Measurements from ENCODE around the gene TPGS1.

Gene TPGS1

DNA sequence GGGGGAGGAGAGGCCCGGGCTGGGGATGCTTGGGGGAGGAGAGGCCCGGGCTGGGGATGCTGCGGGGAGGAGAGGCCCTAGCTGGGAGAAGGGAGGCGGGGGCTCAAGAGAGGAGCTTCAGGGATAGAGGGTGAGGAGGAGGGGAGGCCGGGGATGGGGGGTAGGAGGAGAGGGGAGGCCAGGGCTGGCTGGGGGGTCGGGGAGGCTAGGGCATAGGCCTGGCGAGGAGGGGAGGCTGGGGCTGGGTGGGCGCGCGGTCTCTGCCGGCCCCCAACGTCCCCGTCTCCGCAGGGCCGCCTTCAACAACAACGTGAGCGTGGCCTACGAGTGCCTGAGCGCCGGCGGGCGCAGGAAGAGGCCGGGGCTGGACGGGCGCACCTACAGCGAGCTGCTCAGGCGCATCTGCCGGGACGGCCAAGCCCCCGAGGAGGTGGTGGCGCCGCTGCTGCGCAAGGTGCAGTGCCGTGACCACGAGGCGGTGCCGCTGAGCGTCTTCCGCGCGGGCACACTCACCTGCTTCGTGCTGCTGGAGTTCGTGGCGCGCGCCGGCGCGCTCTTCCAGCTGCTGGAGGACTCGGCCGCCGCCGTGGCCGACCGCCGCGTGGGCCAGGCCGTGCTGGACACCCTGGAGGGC is 11.4 kb downstream of the TPGS1 start:
- no peak for DNase-seq (ENCODE audit: low read depth in 2 of 2)

GRCh38 chr19:519449-519865 is 12.2 kb downstream of the TPGS1 start:
- no peak for DNase-seq (ENCODE audit: low read depth in 2 of 2)

GRCh38 chr19:522726-523125 is 15.4 kb downstream of the TPGS1 start:
- DNase-seq (ENCODE audit: low read depth in 2 of 2) = no peak

GRCh38 chr19:524062-524674 is 16.9 kb downstream of the TPGS1 start:
- no peak for DNase-seq (ENCODE audit: low read depth in 2 of 2)

DNA sequence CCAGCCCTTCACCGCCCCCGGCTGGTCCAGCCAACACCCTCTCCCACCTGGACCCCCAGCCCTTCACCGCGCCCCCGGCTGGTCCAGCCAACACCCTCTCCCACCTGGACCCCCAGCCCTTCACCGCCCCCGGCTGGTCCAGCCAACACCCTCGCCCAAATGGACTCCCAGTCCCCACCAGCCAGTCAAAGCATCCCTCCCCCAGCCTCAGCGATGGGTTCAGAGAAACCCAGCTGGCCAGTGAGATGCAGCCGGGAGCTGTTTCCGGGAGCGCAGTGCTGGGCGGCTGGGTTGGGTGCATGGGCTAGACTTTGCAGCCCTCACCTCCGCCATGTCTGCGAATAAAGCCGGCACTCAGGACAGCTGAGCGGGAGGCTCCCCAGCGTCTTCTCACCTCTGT is 17.7 kb downstream of the TPGS1 start:
- no peak for DNase-seq (ENCODE audit: low read depth in 2 of 2)

GRCh38 chr19:525857-526419 is 18.6 kb downstream of the TPGS1 start:
- no peak for DNase-seq (ENCODE audit: low read depth in 2 of 2)

- no peak for DNase-seq (ENCODE audit: low read depth in 2 of 2)
These were observed 23.1 kb downstream of the TPGS1 start for GRCh38 chr19:530134-531008.

- peak; percentile 80 to 82 for DNase-seq (ENCODE audit: low read depth in 2 of 2)
These were observed 23.9 kb downstream of the TPGS1 start for GRCh38 chr19:531009-531752.

GRCh38 chr19:531753-532560 is 24.7 kb downstream of the TPGS1 start, which contains the start of gene CDC34:
Gene CDC34 (plus strand): TSS chr19:531760. CDS start chr19:531932, 172 bp downstream.
- DNase-seq (ENCODE audit: low read depth in 2 of 2) = no peak

DNA sequence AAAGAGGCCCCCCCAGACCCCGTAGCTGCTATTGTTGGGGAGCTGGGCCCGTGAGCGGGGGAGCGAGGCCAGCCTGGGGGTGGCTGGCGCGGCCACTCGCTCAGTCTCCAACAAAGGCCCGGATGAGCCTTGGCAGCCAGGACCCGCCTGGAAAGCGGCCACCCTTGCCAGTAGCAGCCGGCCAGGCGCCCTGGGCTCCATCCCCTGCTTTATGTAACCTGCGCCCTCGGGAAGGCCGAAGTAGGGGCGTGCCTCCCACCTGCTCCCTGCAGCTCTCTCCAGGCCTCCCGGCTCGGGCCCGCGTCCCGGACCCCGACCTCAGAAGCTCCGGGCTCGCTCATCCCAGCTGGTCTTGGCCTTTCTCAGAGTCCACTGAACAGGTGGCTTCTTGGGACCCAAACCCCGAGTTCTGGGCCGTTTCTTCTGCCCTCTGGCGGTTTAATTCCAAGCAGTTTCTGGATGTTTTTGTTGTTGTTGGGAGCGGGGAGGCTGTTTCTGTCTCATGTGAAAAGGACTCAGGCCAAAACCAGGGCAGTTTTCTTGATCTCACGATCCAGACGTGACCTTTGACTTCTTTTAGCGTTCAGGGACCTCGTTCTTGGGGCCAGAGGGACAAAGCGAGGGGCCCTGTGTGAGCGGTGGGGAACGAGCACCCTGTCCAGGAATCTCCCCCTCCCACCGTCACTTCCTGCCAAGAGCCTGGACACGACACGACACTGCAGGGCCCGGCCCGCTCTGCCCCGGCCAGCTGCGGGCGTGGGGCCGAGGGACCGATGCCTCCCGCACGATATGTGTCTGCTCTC is 25.5 kb downstream of the TPGS1 start:
- no peak for DNase-seq (ENCODE audit: low read depth in 2 of 2)

DNA sequence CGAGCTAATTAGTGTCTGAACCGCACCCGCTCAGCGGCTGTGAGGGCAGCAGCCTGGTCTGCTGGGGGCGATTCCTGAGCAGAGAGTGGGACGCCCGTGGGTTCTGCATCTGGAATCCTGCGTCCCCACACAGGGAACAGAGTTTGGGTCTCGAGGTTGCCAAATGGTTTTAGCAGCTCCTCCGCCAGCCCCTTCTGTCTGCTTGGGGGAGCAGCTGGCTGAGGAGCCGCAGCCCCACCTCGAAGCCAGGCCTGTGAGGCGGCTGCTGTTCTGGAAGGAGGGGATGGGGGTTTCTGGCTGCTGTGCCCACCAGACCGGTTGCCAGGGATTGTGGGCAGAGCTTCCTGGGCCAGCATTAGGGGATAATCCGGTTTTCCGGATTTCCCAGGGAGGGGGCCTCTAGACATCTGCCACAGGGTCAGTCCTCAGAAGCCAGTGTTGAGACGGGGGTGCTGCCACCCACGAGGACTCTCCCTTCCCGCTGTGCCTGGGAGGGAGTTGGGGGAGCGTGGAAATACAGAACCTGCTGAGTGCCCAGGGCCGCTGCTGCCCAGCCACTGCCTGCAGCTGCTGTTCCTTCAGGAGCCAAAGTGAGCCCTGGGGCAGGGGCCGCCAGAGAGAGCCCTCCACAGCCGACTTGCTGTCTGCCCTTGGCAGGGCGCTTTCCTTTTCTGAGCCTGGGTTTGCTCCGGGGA is 26.2 kb downstream of the TPGS1 start:
- no peak for DNase-seq (ENCODE audit: low read depth in 2 of 2)

- no peak for DNase-seq (ENCODE audit: low read depth in 2 of 2)
These were observed 26.8 kb downstream of the TPGS1 start for GRCh38 chr19:534088-534487.

- DNase-seq (ENCODE audit: low read depth in 2 of 2) = no peak
These were observed 27.9 kb downstream of the TPGS1 start for GRCh38 chr19:535017-535835.

DNA sequence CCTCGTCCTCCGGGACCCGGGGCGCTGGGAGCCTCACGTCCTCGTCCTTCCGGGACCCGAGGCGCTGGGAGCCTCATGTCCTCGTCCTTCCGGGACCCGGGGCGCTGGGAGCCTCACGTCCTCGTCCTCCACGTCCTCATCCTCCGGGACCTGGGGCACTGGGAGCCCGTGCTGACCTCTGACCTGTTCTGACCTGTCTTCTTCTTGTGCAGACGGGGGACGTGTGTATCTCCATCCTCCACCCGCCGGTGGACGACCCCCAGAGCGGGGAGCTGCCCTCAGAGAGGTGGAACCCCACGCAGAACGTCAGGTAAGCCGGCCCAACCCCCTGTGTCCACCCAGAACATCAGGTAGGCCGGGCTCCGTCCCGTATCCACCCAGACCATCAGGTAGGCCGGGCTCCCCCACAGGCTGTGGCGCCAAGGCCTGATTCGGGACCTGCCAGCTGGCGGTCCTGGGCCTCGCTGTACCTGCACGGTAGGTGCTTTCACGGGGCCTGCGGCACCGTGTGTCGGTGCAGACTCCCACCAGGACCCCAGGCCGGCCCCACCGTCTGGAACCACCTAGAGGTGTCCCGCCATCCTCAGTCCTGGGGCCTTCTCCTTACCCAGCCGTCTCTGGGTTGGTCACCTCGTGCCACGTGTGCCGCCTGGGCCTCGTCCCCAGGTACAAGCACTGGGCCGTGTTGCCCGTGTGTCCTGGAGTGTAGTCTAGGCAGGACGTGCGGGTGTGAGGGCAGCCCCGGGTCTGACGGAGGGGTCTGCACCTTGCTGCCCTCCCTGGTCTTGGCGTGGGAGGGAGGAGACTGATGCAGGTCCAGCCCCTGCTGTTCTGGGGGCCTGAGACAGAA is 29.0 kb downstream of the TPGS1 start:
- no peak for DNase-seq (ENCODE audit: low read depth in 2 of 2)

GRCh38 chr19:536881-537404 is 29.6 kb downstream of the TPGS1 start:
- no peak for DNase-seq (ENCODE audit: low read depth in 2 of 2)

DNA sequence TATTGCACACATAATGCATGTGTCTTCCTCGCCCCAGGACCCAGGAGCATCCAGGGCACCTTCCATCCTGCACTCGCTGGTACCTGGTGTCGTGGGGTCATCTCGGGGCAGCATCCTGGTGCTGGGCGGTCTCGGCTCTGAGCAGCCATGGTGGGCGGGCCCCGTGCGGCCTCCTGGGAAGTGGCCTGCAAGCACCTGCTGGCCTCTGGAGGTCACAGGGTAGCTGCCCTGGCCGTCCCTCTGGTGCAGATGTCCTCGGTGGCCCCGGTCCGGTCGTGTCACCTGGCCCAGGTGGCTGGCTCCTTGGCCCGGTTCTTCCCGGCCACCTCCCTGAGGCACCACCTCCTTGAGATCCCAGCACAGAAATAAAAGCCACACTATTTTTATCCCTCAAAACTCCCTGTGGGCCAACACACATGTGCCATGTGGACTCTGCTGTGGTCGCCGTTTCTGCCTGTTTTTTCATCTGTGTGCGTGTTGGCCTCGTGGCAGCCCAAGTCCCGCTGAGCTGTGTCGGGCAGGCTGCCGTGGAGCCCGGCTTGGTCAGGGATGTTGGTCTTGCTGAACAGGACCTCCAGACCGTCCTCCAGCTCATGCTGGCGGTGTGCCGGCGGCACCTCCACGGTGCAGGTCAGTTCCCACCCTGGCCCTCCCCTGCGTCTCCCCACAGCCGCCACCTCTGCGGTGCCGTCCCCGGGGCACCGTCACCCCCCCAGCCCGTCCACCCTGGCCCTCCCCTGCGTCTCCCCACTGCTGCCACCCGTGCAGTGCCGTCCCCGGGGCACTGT is 31.5 kb downstream of the TPGS1 start:
- no peak for DNase-seq (ENCODE audit: low read depth in 2 of 2)

All from stimulated activated CD8-positive, alpha-beta memory T cell treated with anti-CD3 and anti-CD28 coated beads, Interleukin-2, amount 100 ng/mL, for 48 hours (primary cell).